Right lobe of liver (tissue), 4 donors: Measurements from ENCODE around the gene MPHOSPH9.

Experiments
- CTCF ChIP-seq, 4 donors: fragments of 200-600 bp in 3 of 4; fragments of 450-650 bp in 1 of 4; IDR thresholded peaks; one replicate each; pipeline versions ENCODE4 v1.5.1 to v1.8.0; 2016 to 2022; ENCODE audit warnings: antibody characterized with exemption in 4 of 4, mild to moderate bottlenecking in 2 of 4
- POLR2A ChIP-seq: fragments of 450-650 bp; IDR thresholded peaks from one replicate; pipeline ENCODE4 v1.6.1; 2017; ENCODE audit warnings: antibody characterized with exemption, mild to moderate bottlenecking
- donor health status: DM: no; HTN: no; CAD: no.
- donor health status: DM: no; HTN: no; CAD: no.
- donor health status: DM: no; HTN: yes; CAD: no.

- TF ChIP-seq POLR2A (no peak), CTCF (IDR thresholded peaks at IDR 0.05) (no peak)
Observed at GRCh38 chr12:123104809-123105208, 128.1 kb downstream of the MPHOSPH9 start.
